GM23248 (cell line): Measurements from ENCODE around the gene DNAJC7. TPM values are rescaled to one million over a fixed set of nuclear protein-coding genes. Genes with fewer than 3 reads are reported as not detected.

Source experiments
- DNase-seq: peaks from one replicate; pipeline ENCODE4 v3.0.0-alpha.2; 2015
- H2AFZ ChIP-seq: fragments of 200-600 bp; sonication (generic); 2 replicates; pipeline ENCODE4 v1.6.1; 2016; ENCODE audit warnings: antibody characterized with exemption
- H3F3A ChIP-seq: fragments of 200-600 bp; sonication (generic); 2 replicates; pipeline ENCODE4 v1.6.1; 2016; ENCODE audit warnings: mild to moderate bottlenecking, antibody characterized with exemption, mixed run types; ENCODE audit not compliant: insufficient read depth
- H3K27ac ChIP-seq: fragments of 200-600 bp; sonication (generic); 2 replicates; pipeline ENCODE4 v1.5.1; 2016; ENCODE audit warnings: mild to moderate bottlenecking
- H3K27me3 ChIP-seq: fragments of 200-600 bp; sonication (generic); replicated peaks from 2 replicates; pipeline ENCODE4 v1.6.1; 2016; ENCODE audit warnings: mild to moderate bottlenecking; ENCODE audit not compliant: insufficient read depth
- H3K36me3 ChIP-seq: fragments of 200-600 bp; sonication (generic); 2 replicates; pipeline ENCODE4 v1.6.1; 2016; ENCODE audit warnings: low read depth, mild to moderate bottlenecking
- H3K4me1 ChIP-seq: fragments of 200-600 bp; sonication (generic); 2 replicates; pipeline ENCODE4 v1.6.1; 2016; ENCODE audit warnings: mild to moderate bottlenecking; ENCODE audit not compliant: insufficient read depth
- H3K4me2 ChIP-seq: fragments of 200-600 bp; sonication (generic); one replicate; pipeline ENCODE4 v1.6.1; 2016; ENCODE audit warnings: mild to moderate bottlenecking; ENCODE audit not compliant: unreplicated experiment
- H3K4me3 ChIP-seq: fragments of 200-600 bp; sonication (generic); 2 replicates; pipeline ENCODE4 v1.5.1; 2016; ENCODE audit warnings: mild to moderate bottlenecking
- H3K79me2 ChIP-seq: fragments of 200-600 bp; sonication (generic); 2 replicates; pipeline ENCODE4 v1.6.1; 2016; ENCODE audit warnings: mild to moderate bottlenecking; ENCODE audit not compliant: insufficient read depth
- H3K9ac ChIP-seq: fragments of 200-600 bp; sonication (generic); 2 replicates; pipeline ENCODE4 v1.6.1; 2016; ENCODE audit warnings: mild to moderate bottlenecking
- H3K9me2 ChIP-seq: fragments of 200-600 bp; sonication (generic); 2 replicates; pipeline ENCODE4 v1.6.1; 2016; ENCODE audit warnings: mixed run types, mild to moderate bottlenecking, moderate library complexity; ENCODE audit not compliant: insufficient read depth
- H3K9me3 ChIP-seq: fragments of 200-600 bp; sonication (generic); one replicate; pipeline ENCODE4 v1.6.1; 2017; ENCODE audit warnings: low read depth
- H4K20me1 ChIP-seq: fragments of 200-600 bp; sonication (generic); 2 replicates; pipeline ENCODE4 v1.6.0; 2016; ENCODE audit not compliant: insufficient read depth
- EZH2 ChIP-seq: fragments of 200-600 bp; sonication (generic); IDR thresholded peaks from 2 replicates; pipeline ENCODE4 v1.6.1; 2018; ENCODE audit warnings: antibody characterized with exemption, mild to moderate bottlenecking; ENCODE audit not compliant: insufficient read depth, poor library complexity, severe bottlenecking
- EZH2phosphoT487 ChIP-seq: fragments of 200-600 bp; sonication (generic); IDR thresholded peaks from 2 replicates; pipeline ENCODE4 v1.6.1; 2018; ENCODE audit warnings: antibody characterized with exemption, moderate library complexity, mild to moderate bottlenecking, low read depth; ENCODE audit not compliant: insufficient read depth
- WGBS, 2 experiments: methylation state at CpG; one replicate each; pipeline ENCODE4 v1.1.6; 2015 to 2017; ENCODE audit warnings: low lambda C conversion rate in 2 of 2, low coverage in 1 of 2; ENCODE audit errors: missing lambda C conversion rate in 2 of 2; 5-methylcytosine and 5-hydroxymethylcytosine counted together
- in situ Hi-C: fragments of 300-500 bp; cut with MboI; formaldehyde crosslinking; loops from 2 replicates; pipeline ENCODE4 v1.15.0; 2020
- polyA plus RNA-seq: library from polyadenylated mRNA; unstranded; fragments of >200 nt; fragmentation: Nextera tagmentation; extraction: Ambion mirVana; gene quantifications from 2 replicates; pipeline ENCODE4 v1.2.1, GENCODE V29; 2016
- total RNA-seq: library from RNA; depleted of rRNA; stranded (reverse); fragments of >200 nt; shearing (Covaris generic); gene quantifications from 2 replicates; pipeline ENCODE4 v1.2.3, GENCODE V29; 2014

DNAJC7 gene
- total and polyA plus RNA-seq, 2 experiments from 2014 or later: 61.6 to 73.5 TPM

DNA sequence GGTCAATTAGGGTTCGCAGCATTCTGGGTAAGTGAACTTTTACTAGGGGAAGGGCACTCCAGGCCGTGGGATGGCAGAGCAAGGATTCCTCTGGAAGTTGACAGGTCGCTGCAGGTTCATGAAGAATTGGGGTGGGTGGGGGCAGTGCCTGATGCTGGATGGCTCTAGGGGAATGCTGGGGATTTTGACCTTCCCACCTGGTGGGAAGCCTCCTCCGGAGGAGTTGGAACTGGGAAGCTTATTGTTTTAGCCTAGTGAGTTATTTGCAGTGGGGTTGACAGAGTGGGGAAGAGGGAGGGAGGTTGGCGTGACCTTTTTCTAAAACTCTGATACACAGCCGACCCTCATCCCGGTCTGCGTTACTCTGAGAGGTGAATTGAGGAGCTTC, 33.8 kb upstream of the DNAJC7 start:
- Histone ChIP-seq H3K9me3 (no peaks in the 10 kb centered on the region), H2AFZ (no peak overlapping the region), H3K4me1 (no peaks in the 10 kb centered on the region), H3K36me3 (no peaks in the 10 kb centered on the region), H3F3A (no peaks in the 10 kb centered on the region), H3K4me3 (0 out of 2 replicates have a peak overlapping the region, but pooled peaks have one; percentile 45), H3K4me2 (no peak overlapping the region), H3K27ac (no peak overlapping the region), H3K27me3 (peaks cover 38% of the 10 kb centered on the region), H3K79me2 (no peaks in the 10 kb centered on the region), H3K9ac (no peak overlapping the region), H3K9me2 (no peaks in the 10 kb centered on the region), H4K20me1 (no peaks in the 10 kb centered on the region)
- no peak for DNase-seq
- TF ChIP-seq EZH2phosphoT487 (no peak), EZH2 (no peak)
- in situ Hi-C loops: no loop called here
- 54 to 60% methylated on average over 8 of the region's 8 CpGs for WGBS, 2 experiments

DNA sequence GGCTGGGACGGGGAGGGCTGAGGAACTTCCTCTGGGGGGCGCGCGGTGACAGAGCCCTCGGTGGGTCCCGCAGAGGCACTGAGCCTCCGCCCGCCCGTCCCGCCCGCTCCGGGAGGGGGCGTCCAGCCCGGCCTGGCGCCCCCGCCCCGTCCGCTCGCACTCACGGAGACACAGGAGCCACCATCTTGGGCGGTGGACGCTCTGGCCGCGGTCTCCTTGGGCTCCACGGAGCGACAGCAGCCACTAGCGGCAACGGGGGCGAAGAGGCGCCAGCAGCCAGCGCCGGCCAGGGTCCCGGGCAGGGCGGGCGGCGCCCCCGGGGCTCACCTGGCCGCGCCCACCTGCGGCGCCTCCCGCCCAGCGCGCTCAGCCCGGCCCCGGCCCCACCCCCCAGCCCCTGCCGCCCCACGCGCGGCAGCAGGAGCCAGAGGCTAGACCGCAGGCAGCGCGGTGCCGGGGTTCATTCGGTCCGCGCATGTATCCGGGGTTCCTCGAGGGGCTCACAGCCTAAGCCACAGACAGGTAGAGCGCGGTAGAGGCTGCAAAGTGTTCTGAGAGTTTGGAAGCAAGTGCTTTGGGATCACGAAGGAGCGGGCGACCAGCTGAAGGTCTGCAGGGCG, 33.3 kb upstream of the DNAJC7 start, which contains the start of gene C17orf113:
Gene C17orf113, minus strand, starts transcription at position 209 of the 620 bp plus-strand sequence. CDS start 7,225 bp downstream, outside the sequence.
- WGBS, 2 experiments: 3 to 13% methylated on average over 16 to 57 of the region's 65 CpGs
- DNase-seq: peak; percentile 55
- TF ChIP-seq EZH2 (no peak), EZH2phosphoT487 (no peak)
- no peaks in the 10 kb centered on the region for H3K4me1 ChIP-seq
- peak within 1 kb of the TSS; percentile 63 for H2AFZ ChIP-seq
- no peaks in the 10 kb centered on the region for H4K20me1 ChIP-seq
- peak within 1 kb of the TSS; percentile 45 for H3K4me3 ChIP-seq
- no peaks in the 10 kb centered on the region for H3K9me2 ChIP-seq
- 0 out of 2 replicates have a peak within 1 kb of the TSS, but pooled peaks have one; percentile 10 for H3K9ac ChIP-seq
- H3K36me3 ChIP-seq: no peaks in the 10 kb centered on the region
- H3K79me2 ChIP-seq: no peaks in the 10 kb centered on the region
- H3K27me3 ChIP-seq: peaks cover 38% of the 10 kb centered on the region
- no peaks in the 10 kb centered on the region for H3F3A ChIP-seq
- in situ Hi-C loops: no loop called here
- H3K9me3 ChIP-seq: no peaks in the 10 kb centered on the region
- peak within 1 kb of the TSS; percentile 60 for H3K4me2 ChIP-seq
- no peak within 1 kb of the TSS for H3K27ac ChIP-seq

DNA sequence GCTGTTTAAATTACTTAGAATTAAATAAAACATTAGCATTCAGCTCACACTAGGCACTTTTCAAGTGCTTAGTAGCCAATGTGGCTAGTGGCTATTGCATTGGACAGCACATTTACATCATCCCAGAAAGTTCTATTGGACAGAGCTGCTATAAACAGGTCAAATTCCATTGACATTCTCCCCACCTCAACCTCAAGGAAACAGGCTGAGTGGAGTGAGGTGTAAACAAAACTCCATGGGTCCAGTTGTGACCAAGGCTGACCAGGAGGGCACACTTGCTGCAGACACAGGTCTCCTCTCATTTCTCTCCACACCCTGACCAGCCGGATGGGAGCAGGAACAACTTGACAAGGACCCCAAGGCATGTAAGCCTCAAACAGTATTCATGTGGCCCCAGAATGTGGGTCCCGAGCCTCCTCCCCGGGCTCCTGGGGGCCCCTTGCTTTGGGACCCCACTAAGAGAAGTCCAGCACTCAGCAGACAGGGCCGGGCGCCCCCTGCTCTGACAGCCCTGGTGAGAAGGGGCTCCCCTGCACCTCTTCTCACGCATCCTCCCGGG, 32.7 kb upstream of the DNAJC7 start:
- peak overlapping the region; percentile 45 for H3K4me3 ChIP-seq
- H3F3A ChIP-seq: no peaks in the 10 kb centered on the region
- H3K4me1 ChIP-seq: no peaks in the 10 kb centered on the region
- peak overlapping the region; percentile 63 for H2AFZ ChIP-seq
- H3K4me2 ChIP-seq: peak overlapping the region; percentile 60
- WGBS, 2 experiments: 2 to 3% methylated on average over 2 to 7 of the region's 7 CpGs
- DNase-seq: no peak
- no peak overlapping the region for H3K27ac ChIP-seq
- H3K9me3 ChIP-seq: no peaks in the 10 kb centered on the region
- TF ChIP-seq EZH2phosphoT487: no peak
- no peak for TF ChIP-seq EZH2
- no peaks in the 10 kb centered on the region for H4K20me1 ChIP-seq
- no peaks in the 10 kb centered on the region for H3K79me2 ChIP-seq
- in situ Hi-C loops: no loop called here
- 0 out of 2 replicates have a peak overlapping the region, but pooled peaks have one; percentile 10 for H3K9ac ChIP-seq
- H3K27me3 ChIP-seq: peaks cover 33% of the 10 kb centered on the region
- H3K36me3 ChIP-seq: no peaks in the 10 kb centered on the region
- no peaks in the 10 kb centered on the region for H3K9me2 ChIP-seq

DNA sequence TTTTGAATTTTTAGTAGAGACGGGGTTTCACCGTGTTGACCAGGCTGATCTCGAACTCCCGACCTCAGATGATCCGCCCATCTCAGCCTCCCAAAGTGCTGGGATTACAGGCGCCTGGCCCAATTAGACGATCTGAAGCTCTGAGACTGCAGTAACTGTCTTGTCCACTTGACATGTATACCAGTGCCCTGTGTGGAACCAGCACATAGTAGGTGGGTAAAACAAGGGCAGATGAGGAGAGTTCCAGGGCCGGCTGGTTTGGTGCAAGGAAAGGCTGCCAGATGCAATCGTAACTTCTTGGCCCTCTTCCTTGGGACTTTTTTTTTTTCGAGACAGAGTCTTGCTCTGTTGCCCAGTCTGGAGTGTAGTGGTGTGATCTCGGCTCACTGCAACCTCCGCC, 30.1 kb upstream of the DNAJC7 start:
- 65 to 67% methylated on average over 11 to 12 of the region's 12 CpGs for WGBS, 2 experiments
- no peaks in the 10 kb centered on the region for H3K9me3 ChIP-seq
- H3K4me3 ChIP-seq: no peak overlapping the region
- H4K20me1 ChIP-seq: no peaks in the 10 kb centered on the region
- in situ Hi-C loops: no loop called here
- no peak overlapping the region for H3K27ac ChIP-seq
- H3K4me1 ChIP-seq: no peaks in the 10 kb centered on the region
- no peaks in the 10 kb centered on the region for H3F3A ChIP-seq
- no peaks in the 10 kb centered on the region for H3K79me2 ChIP-seq
- DNase-seq: no peak
- no peaks in the 10 kb centered on the region for H3K9me2 ChIP-seq
- H3K4me2 ChIP-seq: no peak overlapping the region
- H3K36me3 ChIP-seq: no peaks in the 10 kb centered on the region
- no peak for TF ChIP-seq EZH2phosphoT487
- TF ChIP-seq EZH2: no peak
- no peak overlapping the region for H3K9ac ChIP-seq
- peaks cover 24% of the 10 kb centered on the region for H3K27me3 ChIP-seq
- no peak overlapping the region for H2AFZ ChIP-seq
